ENCODE results near the gene RGS19. TPM values are rescaled to one million over a fixed set of nuclear protein-coding genes. Genes with fewer than 3 reads are reported as not detected.

The RGS19 gene
- polyA plus RNA-seq, 3 donors, result 3.8 to 5.4 (median 4.8) TPM

GRCh38 chr20:64065062-64065973, 14.0 kb downstream of the RGS19 start:
- DNase-seq (ENCODE audit: low read depth in 3 of 3, low spot score in 2 of 3), result no peak

GRCh38 chr20:64064145-64064698, 15.1 kb downstream of the RGS19 start:
- no peak for DNase-seq (ENCODE audit: low read depth in 3 of 3, low spot score in 2 of 3)

- DNase-seq (ENCODE audit: low read depth in 3 of 3, low spot score in 2 of 3), result no peak
These were observed 15.8 kb downstream of the RGS19 start for GRCh38 chr20:64063389-64064144.

GRCh38 chr20:64062596-64063388, 16.5 kb downstream of the RGS19 start, which contains the start of gene TCEA2:
Gene TCEA2, plus strand, starts transcription at chr20:64063198. Its CDS starts 115 bp downstream, at chr20:64063313.
- DNase-seq (ENCODE audit: low read depth in 3 of 3, low spot score in 2 of 3), result peak; percentile 89 to 94 (median 90)

GRCh38 chr20:64062276-64062595, 17.1 kb downstream of the RGS19 start:
- DNase-seq (ENCODE audit: low read depth in 3 of 3, low spot score in 2 of 3), result no peak

GRCh38 chr20:64058536-64058935, 20.8 kb downstream of the RGS19 start:
- DNase-seq (ENCODE audit: low read depth in 3 of 3, low spot score in 2 of 3), result no peak

GRCh38 chr20:64057628-64058498, 21.5 kb downstream of the RGS19 start:
- peak in 1 of 3 donors; percentile 63 for DNase-seq (ENCODE audit: low read depth in 3 of 3, low spot score in 2 of 3)

GRCh38 chr20:64056889-64057627, 22.3 kb downstream of the RGS19 start:
- DNase-seq (ENCODE audit: low read depth in 3 of 3, low spot score in 2 of 3), result no peak

- no peak for DNase-seq (ENCODE audit: low read depth in 3 of 3, low spot score in 2 of 3)
These were observed 22.8 kb downstream of the RGS19 start for GRCh38 chr20:64056639-64056888.

- no peak for DNase-seq (ENCODE audit: low read depth in 3 of 3, low spot score in 2 of 3)
These were observed 23.3 kb downstream of the RGS19 start for GRCh38 chr20:64055893-64056638.

GRCh38 chr20:64055396-64055892, 23.9 kb downstream of the RGS19 start:
- DNase-seq (ENCODE audit: low read depth in 3 of 3, low spot score in 2 of 3), result no peak

GRCh38 chr20:64053841-64054661, 25.3 kb downstream of the RGS19 start:
- no peak for DNase-seq (ENCODE audit: low read depth in 3 of 3, low spot score in 2 of 3)

GRCh38 chr20:64052987-64053840, 26.1 kb downstream of the RGS19 start:
- DNase-seq (ENCODE audit: low read depth in 3 of 3, low spot score in 2 of 3), result no peak

- no peak for DNase-seq (ENCODE audit: low read depth in 3 of 3, low spot score in 2 of 3)
These were observed 27.0 kb downstream of the RGS19 start for GRCh38 chr20:64052326-64052722.

GRCh38 chr20:64051561-64052325, 27.6 kb downstream of the RGS19 start:
- DNase-seq (ENCODE audit: low read depth in 3 of 3, low spot score in 2 of 3), result no peak

- DNase-seq (ENCODE audit: low read depth in 3 of 3, low spot score in 2 of 3), result no peak
These were observed 28.3 kb downstream of the RGS19 start for GRCh38 chr20:64051033-64051452.
